Stimulated activated CD8-positive, alpha-beta memory T cell treated with anti-CD3 and anti-CD28 coated beads, Interleukin-4, amount 100 ng/mL, for 24 hours (primary cell): ENCODE measurements around the gene CCDC85C.
A peak's percentile ranks its signal among the peaks of the same experiment; 100 is the strongest.
"Not testable (repeated sequence)": the region's sequence is repeated elsewhere in the genome, so short reads cannot be mapped to it uniquely, and the experiment has no call there.

Source experiments
- DNase-seq: peaks from one replicate; pipeline ENCODE4 v3.0.0-alpha.2; 2020; ENCODE audit warnings: low read depth

The CCDC85C gene

DNA sequence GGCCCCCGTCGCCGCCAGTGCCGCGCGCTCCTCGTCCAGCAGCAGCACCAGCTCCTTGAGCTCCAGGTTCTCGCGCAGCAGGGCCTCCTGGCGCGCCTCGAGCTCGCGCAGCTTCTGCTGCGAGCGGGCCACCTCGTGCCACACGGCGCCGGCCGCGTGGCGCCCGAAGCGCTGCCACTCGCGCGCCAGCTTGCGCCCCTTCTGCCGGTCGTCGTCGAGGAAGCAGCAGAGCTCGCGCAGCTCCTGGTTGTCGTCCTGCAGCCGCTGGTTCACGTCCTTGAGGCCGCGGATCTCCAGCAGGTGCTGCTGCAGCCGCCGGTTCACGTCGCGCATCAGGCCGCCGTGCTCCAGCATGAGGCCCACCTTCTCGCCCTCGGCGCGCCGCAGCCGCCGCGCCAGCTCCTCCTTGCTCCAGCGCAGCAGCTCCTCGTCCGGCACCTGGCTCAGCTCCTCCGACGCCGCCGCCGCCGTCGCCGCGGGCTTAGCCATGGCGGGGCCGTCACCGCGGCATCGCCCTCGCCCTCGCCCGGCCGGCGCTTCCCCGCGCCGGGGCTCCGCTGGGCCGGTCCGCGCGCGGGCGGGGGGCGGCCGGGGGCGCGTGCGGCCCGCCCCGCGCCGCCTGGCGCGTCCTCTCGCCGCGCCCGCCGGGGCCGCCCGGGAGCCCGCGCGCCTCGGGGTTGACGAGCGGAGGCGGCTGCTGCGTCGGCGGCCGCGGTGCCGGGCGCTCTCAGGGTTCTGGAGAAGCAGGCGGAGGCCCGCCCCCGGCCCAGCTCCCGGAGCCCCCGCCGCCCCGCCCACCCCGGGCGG is at the start of gene CCDC85C:
CCDC85C (minus strand) TSS at position 737 of the 807 bp plus-strand sequence; CDS start at position 489, 248 bp downstream.
- DNase-seq = peak; percentile 10

DNA sequence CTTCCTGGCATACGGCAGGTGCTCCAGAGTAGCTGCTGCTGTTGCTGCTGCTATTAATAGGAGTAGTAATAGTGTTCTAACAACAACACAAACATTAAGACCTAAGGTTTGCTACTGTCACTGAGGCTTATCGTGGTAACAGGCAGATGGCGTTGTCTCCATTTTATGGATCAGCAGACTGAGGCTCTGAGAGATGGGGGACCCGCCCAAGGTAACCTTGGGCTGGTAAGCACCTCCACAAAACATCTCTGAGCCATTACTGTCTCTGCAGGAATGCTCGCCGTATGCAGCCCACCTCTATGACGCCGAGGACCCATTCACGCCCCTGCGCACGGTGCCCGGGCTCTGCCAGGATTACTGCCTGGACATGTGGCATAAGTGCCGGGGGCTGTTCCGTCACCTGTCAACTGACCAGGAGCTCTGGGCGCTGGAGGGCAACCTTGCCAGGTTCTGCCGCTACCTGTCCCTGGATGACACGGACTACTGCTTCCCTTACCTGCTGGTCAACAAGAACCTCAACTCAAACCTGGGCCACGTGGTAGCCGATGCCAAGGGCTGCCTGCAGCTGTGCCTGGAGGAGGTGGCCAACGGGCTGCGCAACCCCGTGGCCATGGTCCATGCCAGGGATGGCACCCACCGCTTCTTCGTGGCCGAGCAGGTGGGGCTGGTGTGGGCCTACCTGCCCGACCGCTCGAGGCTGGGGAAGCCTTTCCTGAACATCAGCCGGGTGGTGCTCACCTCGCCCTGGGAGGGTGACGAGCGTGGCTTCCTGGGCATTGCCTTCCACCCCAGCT is 48.1 kb upstream of the CCDC85C start:
- no peak for DNase-seq

- DNase-seq = no peak
Observed at GRCh38 chr14:99650189-99650588, 46.2 kb upstream of the CCDC85C start.

DNA sequence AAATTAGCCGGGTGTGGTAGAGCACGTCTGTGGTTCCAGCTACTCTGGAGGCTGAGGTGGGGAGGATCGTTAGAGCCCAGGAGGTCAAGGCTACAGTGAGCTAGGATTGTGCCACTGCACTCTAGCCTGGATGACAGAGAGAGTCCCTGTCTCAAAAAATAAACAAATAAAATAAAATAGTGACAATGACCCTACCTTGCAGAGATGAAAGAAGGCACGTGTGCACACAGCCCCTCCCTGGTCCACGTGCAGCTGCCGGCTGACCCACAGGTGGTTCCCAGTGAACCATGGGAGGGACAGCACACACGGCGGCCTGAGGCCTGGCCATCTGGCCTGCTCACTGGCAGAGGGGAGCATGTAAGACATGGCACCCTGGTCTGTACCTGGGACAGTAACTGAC is 45.6 kb upstream of the CCDC85C start:
- no peak for DNase-seq

DNA sequence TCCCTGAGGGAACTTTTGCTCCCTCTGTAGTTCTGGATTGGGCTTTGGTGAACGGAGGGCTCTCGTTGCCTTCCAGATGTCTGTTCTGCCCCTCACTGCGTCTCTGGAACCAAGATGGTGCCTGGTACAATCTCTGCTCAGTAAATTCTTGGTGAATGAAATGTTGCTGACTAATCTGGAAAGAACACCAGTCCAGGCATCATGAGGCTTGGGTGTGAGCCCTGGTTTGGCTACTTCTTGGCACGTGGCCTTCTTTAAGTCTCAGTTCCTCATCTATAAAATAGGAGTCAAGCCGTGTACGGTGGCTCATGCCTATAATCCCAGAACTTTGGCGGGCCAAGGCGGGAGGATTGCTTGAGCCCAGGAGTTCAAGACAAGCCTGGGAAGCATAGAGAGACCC is 45.2 kb upstream of the CCDC85C start:
- no peak for DNase-seq

DNA sequence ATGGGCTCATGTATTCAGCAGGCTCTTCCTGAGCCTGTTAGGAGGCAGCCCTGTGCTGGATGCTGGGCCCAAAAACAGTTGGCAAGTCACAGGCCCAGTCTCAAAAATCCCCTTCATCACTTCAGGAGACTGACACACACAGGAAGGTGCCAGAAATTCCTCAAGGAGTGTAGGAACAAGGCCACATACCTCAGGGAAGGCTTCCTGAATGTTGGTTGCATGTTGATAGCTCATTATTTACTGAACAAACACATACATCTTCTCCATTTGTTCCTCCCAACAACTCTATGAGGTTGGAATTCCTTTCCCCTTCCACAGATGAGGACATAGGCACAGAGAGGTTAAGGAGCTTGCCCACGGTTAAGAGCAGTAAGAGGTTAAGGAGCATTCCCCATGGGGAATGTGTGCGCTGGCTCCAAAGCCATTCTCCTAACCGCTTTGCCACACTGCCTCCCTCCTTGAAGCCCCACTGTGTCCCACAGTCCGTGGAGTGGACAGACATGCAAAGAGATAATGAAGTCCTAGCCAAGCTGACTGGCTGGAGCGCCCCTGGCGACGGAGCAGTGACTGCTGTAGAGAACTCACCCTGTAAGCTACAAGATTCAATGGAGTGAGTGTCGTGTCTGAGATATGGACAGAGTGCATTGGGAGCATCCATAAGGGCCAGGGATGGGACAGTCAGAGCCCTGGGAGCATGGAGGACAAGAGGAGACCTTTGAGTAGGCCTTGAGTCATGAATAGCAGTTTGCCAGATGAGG is 44.2 kb upstream of the CCDC85C start:
- no peak for DNase-seq

- no peak for DNase-seq
Observed at GRCh38 chr14:99647411-99647810, 43.4 kb upstream of the CCDC85C start.

DNA sequence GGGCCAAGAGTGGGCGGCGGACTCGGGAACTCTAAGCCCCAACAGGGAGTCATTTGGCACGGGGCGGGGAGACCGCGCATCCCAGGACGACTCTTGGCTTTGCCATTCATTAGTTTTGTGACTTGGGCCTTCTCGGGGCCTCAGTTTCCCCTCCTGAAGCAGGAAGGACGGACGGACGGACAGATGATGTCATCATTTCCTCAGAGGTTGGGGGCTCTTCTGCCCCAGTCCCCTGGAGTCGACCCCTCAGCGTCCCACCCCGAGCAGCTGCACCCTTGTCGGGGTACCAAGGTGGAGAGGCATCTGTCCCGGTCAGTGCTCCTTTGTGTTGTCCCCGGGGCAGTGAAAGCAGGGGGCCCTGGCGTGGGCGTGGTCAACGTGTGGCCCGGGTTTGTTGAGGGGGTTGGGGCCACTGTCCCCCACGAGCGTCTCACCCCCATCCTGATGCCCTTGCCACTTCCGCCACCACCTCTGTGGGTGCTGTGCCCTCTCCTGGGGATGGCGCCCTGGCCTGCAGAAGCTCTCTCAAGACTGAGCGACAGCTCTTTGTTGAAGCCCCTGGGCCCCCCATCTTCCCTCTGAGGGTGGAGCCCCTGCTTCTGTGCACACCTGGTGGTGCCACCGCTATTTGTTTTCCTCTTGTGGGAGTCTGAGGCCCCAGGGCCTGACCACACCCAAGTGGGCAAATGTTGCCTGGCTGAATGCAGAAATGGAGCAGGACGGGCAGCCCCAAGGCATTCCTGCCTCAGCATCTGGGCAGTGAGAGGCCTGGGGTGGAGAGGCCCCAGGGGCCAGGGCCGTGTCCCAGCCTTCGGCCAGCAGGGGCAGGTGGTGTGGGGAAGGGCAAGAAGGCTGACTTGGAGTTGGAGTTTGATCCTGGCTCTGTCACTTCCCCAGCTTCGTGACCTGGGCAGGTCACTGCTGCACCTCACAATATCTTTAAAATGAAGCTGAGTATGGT is 41.8 kb upstream of the CCDC85C start:
- DNase-seq = no peak

GRCh38 chr14:99644723-99645544 is 40.9 kb upstream of the CCDC85C start, which contains the start of gene HHIPL1:
Gene HHIPL1 (plus strand): TSS chr14:99645129. CDS start chr14:99645208, 79 bp downstream.
- no peak for DNase-seq

DNA sequence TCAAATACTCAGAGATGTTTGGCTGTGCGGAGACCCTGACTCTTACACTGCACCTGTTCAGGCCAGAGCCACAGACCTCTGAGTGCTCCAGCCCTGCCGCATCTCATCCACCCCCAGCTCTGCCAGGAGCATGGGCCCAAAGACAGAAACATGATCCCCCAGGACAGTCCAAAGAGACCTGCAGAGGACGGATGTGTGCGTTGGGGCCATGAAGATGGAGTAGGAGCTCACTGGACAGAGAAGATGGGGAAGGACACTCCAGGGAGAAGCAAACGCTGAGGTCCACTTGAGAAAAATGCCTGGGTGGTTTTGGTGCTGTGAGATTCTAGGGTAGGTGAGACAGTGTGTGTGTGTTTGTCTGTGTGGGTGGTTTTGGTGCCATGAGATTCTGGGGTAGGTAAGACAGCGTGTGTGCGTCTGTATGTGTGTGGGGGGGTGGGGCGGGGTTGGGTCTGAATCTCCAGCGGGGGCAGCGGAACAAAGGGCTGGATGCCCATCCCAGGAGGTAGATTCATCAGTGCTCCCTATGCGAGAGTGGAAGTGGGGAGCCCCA is 40.1 kb upstream of the CCDC85C start:
- no peak for DNase-seq

- DNase-seq = no peak
Observed at GRCh38 chr14:99643343-99643742, 39.3 kb upstream of the CCDC85C start.

DNA sequence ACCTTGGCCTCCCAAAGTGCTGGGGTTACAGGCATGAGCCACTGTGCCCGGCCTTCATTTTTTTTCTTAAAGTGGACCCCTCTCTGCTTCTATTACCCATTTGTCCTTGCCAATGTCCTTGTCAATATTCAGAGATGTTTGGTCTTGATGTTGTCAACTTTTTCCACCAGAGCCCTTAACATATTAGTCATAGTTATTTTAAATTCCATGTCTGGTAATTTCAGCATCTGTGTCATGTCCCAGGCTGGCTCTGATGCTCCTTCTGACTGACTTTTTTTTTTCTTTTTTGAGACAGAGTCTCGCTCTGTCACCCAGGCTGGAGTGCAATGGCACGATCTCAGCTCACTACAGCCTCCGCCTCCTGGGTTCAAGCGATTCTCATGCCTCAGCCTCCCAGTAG is 38.8 kb upstream of the CCDC85C start:
- not testable (repeated sequence) for DNase-seq

DNA sequence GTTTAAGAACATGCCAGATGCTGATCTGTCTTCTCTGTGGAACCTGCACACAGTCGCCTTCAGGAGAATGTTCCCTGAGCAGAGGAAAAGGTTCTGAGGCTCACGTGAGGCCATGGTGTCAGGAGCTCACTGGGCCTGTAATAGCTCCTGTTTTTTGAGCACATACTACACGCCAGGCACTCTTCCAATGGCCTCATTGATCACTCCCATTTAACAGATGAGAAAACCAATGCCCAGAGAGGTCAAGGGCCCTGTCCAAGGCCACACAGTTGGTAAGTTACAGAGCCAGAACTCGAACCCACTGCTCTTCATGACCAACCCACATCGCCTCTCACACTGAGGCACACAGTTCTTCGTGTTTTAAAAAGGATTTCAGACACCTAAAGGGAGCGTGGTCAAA is 33.6 kb upstream of the CCDC85C start:
- DNase-seq = no peak

GRCh38 chr14:99636487-99636886 is 32.5 kb upstream of the CCDC85C start:
- DNase-seq = no peak

DNA sequence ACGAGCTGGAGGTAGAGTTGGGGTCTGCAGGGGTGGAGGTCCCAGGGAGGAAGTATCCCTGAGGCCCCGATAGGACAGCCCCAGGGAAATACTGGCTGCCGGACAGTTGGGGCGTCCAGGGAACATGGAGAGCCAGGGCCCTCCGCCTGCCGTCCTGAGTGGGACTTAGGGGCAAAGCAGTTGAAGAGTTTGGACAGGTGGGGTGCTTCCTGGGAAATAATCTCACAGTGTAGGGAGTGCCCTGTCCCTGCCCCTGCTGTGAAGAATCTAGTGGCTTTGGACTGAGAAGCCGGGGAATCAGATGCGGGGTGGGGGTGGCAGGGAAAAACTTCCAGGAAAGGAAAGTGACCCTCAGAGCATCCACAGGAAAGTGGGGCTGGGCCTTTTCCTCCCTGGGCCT is 31.1 kb upstream of the CCDC85C start:
- DNase-seq = no peak

GRCh38 chr14:99634443-99634842 is 30.4 kb upstream of the CCDC85C start:
- no peak for DNase-seq

DNA sequence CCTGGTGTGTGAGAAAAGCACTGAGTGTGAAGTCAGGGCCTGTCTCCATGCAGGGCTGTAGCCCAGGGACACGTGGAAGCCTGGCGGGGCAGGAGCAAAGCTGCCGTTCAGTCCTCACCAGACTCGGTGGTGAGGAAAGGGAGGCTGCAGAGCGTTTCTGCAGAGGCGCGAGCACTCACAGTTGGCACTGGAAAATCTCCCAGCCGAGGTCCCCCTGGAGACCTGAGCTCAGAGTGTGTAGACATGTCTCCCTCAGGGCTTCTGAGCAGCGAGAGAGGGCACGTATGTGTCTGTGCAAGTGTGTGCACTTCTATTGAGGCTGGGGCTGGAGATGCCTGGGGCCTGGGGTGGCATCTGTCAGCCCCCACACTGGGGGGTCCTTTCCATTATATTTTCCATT is 29.9 kb upstream of the CCDC85C start:
- DNase-seq = no peak

DNA sequence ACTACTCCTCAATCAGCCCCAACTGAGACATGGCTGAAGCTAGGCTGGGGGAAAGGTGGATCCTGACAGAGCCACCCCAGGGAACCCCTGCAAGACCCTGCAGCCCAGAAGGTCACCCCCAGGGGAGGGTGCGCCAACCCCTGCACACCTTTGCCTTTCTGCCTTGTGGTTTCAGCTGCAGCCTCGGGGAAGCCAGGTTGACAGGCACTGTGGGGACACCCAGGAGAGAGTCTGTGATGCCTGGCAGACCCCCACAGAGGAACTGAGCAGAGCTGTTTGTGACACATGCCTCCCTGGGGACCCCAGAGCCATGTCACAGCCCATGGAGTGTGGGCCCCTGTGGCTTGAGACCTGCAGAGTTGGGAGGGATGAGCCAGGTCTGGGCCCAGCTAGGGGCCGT is 29.1 kb upstream of the CCDC85C start:
- no peak for DNase-seq

DNA sequence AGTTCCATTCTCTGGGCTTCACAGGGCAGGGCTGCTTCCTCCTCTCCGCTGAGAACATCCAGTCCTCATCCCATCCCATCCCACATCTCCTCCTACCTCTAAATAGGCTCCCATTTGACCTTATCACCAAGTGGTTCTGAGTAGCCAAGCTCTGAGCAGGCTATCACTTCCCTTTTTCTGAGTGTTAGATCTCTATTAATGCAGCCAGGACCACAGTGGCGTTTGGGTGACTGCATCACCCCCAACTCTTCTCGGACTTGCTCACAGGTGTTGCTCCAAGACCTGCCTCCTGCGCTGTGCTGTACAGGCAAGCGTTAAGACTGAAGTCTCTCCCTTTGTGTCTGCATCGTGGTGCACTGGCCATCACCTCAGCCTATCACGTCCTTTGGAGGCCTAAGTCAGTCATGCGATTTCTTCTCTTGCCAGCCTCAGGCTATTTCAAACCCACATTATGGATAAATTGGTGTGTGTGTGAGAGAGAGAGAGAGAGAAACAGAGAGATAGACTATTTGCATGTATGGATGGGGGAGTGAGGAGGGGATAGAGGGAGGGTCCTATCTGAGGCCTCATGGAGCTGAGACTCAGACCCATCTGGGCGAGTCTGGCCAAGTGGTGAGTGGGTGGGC is 28.5 kb upstream of the CCDC85C start:
- no peak for DNase-seq

- no peak for DNase-seq
Observed at GRCh38 chr14:99630202-99630601, 26.2 kb upstream of the CCDC85C start.
